GM23338 (cell line): ENCODE data around the gene AGRP. TPM values are rescaled to one million over a fixed set of nuclear protein-coding genes. Genes with fewer than 3 reads are reported as not detected.

Experiments used
- ATAC-seq: fragments of 200-7000 bp; cut with Tn5 transposase; 3 replicates; pipeline ENCODE4 v1.9.1; 2020
- DNase-seq: peaks from one replicate; pipeline ENCODE4 v3.0.0-alpha.2; 2015; ENCODE audit warnings: low spot score
- H2AFZ ChIP-seq: fragments of 200-600 bp; sonication (generic); 2 replicates; pipeline ENCODE4 v1.8.0; 2016; ENCODE audit warnings: antibody characterized with exemption, mild to moderate bottlenecking, moderate library complexity
- H3F3A ChIP-seq: fragments of 200-600 bp; sonication (generic); replicated peaks from 2 replicates; pipeline ENCODE4 v1.8.0; 2017; ENCODE audit warnings: antibody characterized with exemption, mixed run types, low read depth
- H3K27ac ChIP-seq: fragments of 200-600 bp; sonication (generic); 2 replicates; pipeline ENCODE4 v1.6.1; 2016; ENCODE audit warnings: low read depth
- H3K27me3 ChIP-seq: fragments of 200-600 bp; sonication (generic); 2 replicates; pipeline ENCODE4 v1.8.0; 2016; ENCODE audit warnings: mild to moderate bottlenecking, mixed run types, moderate library complexity; ENCODE audit not compliant: insufficient read depth
- H3K36me3 ChIP-seq: fragments of 200-600 bp; sonication (generic); 2 replicates; pipeline ENCODE4 v1.8.0; 2016; ENCODE audit warnings: mild to moderate bottlenecking; ENCODE audit not compliant: insufficient read depth
- H3K4me1 ChIP-seq: fragments of 200-600 bp; sonication (generic); 2 replicates; pipeline ENCODE4 v1.8.0; 2016; ENCODE audit warnings: mild to moderate bottlenecking, moderate library complexity; ENCODE audit not compliant: insufficient read depth
- H3K4me2 ChIP-seq: fragments of 200-600 bp; sonication (generic); 2 replicates; pipeline ENCODE4 v1.7.1; 2017; ENCODE audit warnings: mixed run types
- H3K4me3 ChIP-seq: fragments of 200-600 bp; sonication (generic); 2 replicates; pipeline ENCODE4 v1.6.1; 2016; ENCODE audit warnings: mixed run types
- H3K79me2 ChIP-seq: fragments of 200-600 bp; sonication (generic); replicated peaks from 2 replicates; pipeline ENCODE4 v1.8.0; 2017; ENCODE audit warnings: mild to moderate bottlenecking; ENCODE audit not compliant: insufficient read depth
- H3K9me2 ChIP-seq: fragments of 200-600 bp; sonication (generic); 2 replicates; pipeline ENCODE4 v1.8.0; 2017; ENCODE audit not compliant: insufficient read depth
- H4K20me1 ChIP-seq: fragments of 200-600 bp; sonication (generic); replicated peaks from 2 replicates; pipeline ENCODE4 v1.8.0; 2017; ENCODE audit warnings: mild to moderate bottlenecking; ENCODE audit not compliant: insufficient read depth
- H3K27ac Mint-ChIP-seq: 2 replicates; pipeline ENCODE4 v1.8.0; 2020; ENCODE audit warnings: inconsistent platforms, mild to moderate bottlenecking, moderate library complexity, mixed read lengths
- H3K27me3 Mint-ChIP-seq: 3 replicates; pipeline ENCODE4 v1.8.0; 2022; ENCODE audit warnings: low read depth, mild to moderate bottlenecking, moderate library complexity, mixed read lengths, inconsistent platforms; ENCODE audit not compliant: insufficient read depth, poor library complexity
- H3K36me3 Mint-ChIP-seq: 3 replicates; pipeline ENCODE4 v1.8.0; 2021; ENCODE audit warnings: low read depth, mild to moderate bottlenecking, inconsistent platforms, moderate library complexity, mixed read lengths
- H3K4me1 Mint-ChIP-seq: 3 replicates; pipeline ENCODE4 v1.8.0; 2020; ENCODE audit warnings: mild to moderate bottlenecking, inconsistent platforms, mixed read lengths
- H3K4me3 Mint-ChIP-seq: 3 replicates; pipeline ENCODE4 v1.8.0; 2021; ENCODE audit warnings: moderate library complexity, mild to moderate bottlenecking, inconsistent platforms, mixed read lengths
- H3K9me3 Mint-ChIP-seq: 3 replicates; pipeline ENCODE4 v1.8.0; 2020; ENCODE audit warnings: moderate library complexity, mild to moderate bottlenecking, inconsistent platforms, mixed read lengths
- CTCF ChIP-seq, 2 experiments: fragments of 200-600 bp in 1 of 2; sonication (generic) in 1 of 2; conservative IDR thresholded peaks; 2 replicates each; pipeline versions ENCODE4 v1.5.1 to v1.6.1; 2016 to 2017; ENCODE audit warnings: antibody characterized with exemption in 2 of 2, low read depth in 2 of 2, mild to moderate bottlenecking in 2 of 2, moderate library complexity in 1 of 2
- STAT1 ChIP-seq: IDR thresholded peaks from one replicate; pipeline ENCODE4 v1.6.1; 2016; ENCODE audit warnings: antibody characterized with exemption; ENCODE audit not compliant: unreplicated experiment
- ZNF331 ChIP-seq: fragments of 250-450 bp; sonication (Bioruptor Pico); IDR thresholded peaks from 2 replicates; pipeline ENCODE4 v1.5.0; 2020; ENCODE audit warnings: low read depth, mild to moderate bottlenecking, moderate library complexity
- polyA plus RNA-seq: library from polyadenylated mRNA; unstranded; fragments of >200 nt; fragmentation: Nextera tagmentation; extraction: Ambion mirVana; gene quantifications from 2 replicates; pipeline ENCODE4 v1.2.1, GENCODE V29; 2016
- total RNA-seq: library from RNA; depleted of rRNA; stranded (reverse); fragments of >200 nt; shearing (Covaris generic); gene quantifications from 2 replicates; pipeline ENCODE4 v1.2.3, GENCODE V29; 2014
- TF ChIP-seq, protein P1 (sequence below): IDR thresholded peaks from one replicate; pipeline ENCODE4 v1.6.1; 2018; ENCODE audit warnings: antibody characterized with exemption; ENCODE audit not compliant: unreplicated experiment

Gene AGRP
- total and polyA plus RNA-seq, 2 experiments from 2014 or later, result not detected

DNA sequence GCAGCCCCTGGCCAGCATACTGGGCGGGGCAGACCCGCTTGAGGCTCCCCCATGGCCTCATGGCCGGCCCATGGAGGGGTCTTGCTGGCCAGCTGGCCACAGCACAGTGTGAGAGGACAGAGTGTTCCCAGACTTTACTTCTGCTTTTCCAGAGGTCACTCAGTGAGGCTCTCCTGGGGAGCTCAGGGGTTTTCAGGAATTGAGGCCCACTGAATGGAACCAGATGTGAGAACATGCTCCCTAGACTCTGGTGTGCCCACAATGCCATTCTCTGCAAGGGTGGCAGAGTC is 23.5 kb downstream of the AGRP start (continued):
- TF ChIP-seq, protein P1, sequence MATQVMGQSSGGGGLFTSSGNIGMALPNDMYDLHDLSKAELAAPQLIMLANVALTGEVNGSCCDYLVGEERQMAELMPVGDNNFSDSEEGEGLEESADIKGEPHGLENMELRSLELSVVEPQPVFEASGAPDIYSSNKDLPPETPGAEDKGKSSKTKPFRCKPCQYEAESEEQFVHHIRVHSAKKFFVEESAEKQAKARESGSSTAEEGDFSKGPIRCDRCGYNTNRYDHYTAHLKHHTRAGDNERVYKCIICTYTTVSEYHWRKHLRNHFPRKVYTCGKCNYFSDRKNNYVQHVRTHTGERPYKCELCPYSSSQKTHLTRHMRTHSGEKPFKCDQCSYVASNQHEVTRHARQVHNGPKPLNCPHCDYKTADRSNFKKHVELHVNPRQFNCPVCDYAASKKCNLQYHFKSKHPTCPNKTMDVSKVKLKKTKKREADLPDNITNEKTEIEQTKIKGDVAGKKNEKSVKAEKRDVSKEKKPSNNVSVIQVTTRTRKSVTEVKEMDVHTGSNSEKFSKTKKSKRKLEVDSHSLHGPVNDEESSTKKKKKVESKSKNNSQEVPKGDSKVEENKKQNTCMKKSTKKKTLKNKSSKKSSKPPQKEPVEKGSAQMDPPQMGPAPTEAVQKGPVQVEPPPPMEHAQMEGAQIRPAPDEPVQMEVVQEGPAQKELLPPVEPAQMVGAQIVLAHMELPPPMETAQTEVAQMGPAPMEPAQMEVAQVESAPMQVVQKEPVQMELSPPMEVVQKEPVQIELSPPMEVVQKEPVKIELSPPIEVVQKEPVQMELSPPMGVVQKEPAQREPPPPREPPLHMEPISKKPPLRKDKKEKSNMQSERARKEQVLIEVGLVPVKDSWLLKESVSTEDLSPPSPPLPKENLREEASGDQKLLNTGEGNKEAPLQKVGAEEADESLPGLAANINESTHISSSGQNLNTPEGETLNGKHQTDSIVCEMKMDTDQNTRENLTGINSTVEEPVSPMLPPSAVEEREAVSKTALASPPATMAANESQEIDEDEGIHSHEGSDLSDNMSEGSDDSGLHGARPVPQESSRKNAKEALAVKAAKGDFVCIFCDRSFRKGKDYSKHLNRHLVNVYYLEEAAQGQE, result no peak

DNA sequence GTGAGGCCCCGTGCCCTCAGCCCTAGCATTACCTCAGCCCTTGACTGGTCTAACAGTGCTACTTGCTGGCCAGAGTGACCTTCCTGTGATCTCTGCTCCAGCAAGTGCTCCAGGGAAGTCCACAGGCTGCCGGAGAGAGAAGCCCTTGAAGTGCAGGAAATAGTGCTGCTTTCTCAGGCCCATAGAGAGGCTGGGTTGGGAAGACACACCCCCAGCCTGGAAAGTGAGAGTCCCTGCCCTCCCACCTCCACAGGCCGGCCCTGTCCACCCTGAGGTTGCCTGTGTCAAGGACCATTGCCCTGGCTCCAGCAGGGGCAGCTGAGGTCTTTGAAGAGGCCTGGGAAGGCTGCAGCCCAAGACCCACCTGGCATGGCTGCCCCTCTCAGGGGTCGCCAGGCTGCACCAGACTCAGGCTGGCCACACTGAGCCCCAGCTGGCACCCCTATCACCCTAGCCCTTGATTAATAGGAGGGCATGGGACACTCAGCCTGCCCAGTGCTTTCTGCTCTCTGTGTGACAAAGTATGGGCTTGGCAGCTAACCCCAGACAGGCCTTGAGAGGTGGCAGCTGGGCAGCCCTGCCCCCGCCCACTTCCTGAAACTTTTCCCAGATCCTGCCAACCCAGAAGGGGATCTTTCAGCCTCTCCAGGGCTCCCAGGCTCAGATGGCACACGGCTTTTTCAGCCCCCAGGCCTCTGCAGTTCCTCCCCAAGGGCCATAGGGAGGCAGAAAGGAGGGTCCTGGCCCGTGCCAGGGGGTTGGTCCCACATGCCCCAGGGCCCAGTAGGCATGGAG is 24.1 kb downstream of the AGRP start:
- Mint-ChIP-seq H3K27ac (0 out of 2 replicates have a peak overlapping the region, but pooled peaks have one; percentile 23), H3K27me3 (peaks cover 6% of the 10 kb centered on the region), H3K9me3 (no peaks in the 10 kb centered on the region), H3K4me1 (peaks cover 5% of the 10 kb centered on the region), H3K4me3 (no peak overlapping the region), H3K36me3 (no peaks in the 10 kb centered on the region)
- H3K4me2 ChIP-seq, result no peak overlapping the region
- DNase-seq (no peak), ATAC-seq (no peak)
- no peaks in the 10 kb centered on the region for H3K36me3 ChIP-seq
- TF ChIP-seq STAT1, result no peak
- no peak overlapping the region for H2AFZ ChIP-seq
- no peaks in the 10 kb centered on the region for H3K9me2 ChIP-seq
- no peaks in the 10 kb centered on the region for H3F3A ChIP-seq
- no peaks in the 10 kb centered on the region; the same call in 1 of the 2 replicates for H4K20me1 ChIP-seq
- H3K27me3 ChIP-seq, result no peaks in the 10 kb centered on the region
- no peak overlapping the region for H3K27ac ChIP-seq
- H3K79me2 ChIP-seq, result no peaks in the 10 kb centered on the region
- H3K4me3 ChIP-seq, result no peak overlapping the region
- H3K4me1 ChIP-seq, result no peaks in the 10 kb centered on the region

GRCh38 chr16:67458121-67458641 is 25.2 kb downstream of the AGRP start:
- Mint-ChIP-seq H3K27me3 (peaks cover 6% of the 10 kb centered on the region), H3K36me3 (no peaks in the 10 kb centered on the region; the same call in 2 of the 3 replicates), H3K4me3 (no peak overlapping the region), H3K27ac (no peak overlapping the region; the same call in 1 of the 2 replicates), H3K4me1 (peaks cover 10% of the 10 kb centered on the region), H3K9me3 (no peaks in the 10 kb centered on the region)
- no peak overlapping the region for H3K27ac ChIP-seq
- no peaks in the 10 kb centered on the region for H3K4me1 ChIP-seq
- H3K4me3 ChIP-seq, result no peak overlapping the region
- ATAC-seq (no peak; the same call in 2 of the 3 replicates), DNase-seq (no peak)
- H3F3A ChIP-seq, result no peaks in the 10 kb centered on the region
- no peak overlapping the region for H2AFZ ChIP-seq
- no peaks in the 10 kb centered on the region for H3K36me3 ChIP-seq
- H3K9me2 ChIP-seq, result no peaks in the 10 kb centered on the region
- no peaks in the 10 kb centered on the region for H3K27me3 ChIP-seq
- no peak overlapping the region for H3K4me2 ChIP-seq
- no peaks in the 10 kb centered on the region; the same call in 1 of the 2 replicates for H4K20me1 ChIP-seq
- no peaks in the 10 kb centered on the region for H3K79me2 ChIP-seq
- TF ChIP-seq CTCF (conservative IDR thresholded peaks at IDR 0.05; ENCODE audit: low read depth in 2 of 2) (no peak), ZNF331 (no peak)
- TF ChIP-seq, protein P1, result no peak
